Liver (tissue), 9 donors: ENCODE measurements around the gene PRKN. TPM values are rescaled to one million over a fixed set of nuclear protein-coding genes. Genes with fewer than 3 reads are reported as not detected.

Experiments
- DNase-seq: peaks from one replicate; pipeline ENCODE4 v3.0.0-alpha.2; 2017; ENCODE audit warnings: low spot score
- H3K27ac ChIP-seq, 2 donors: one replicate each; pipeline ENCODE4 v1.7.0; 2013; ENCODE audit warnings: inconsistent platforms in 2 of 2, low read length in 2 of 2, control low read depth in 1 of 2, low read depth in 1 of 2, mild to moderate bottlenecking in 1 of 2
- H3K27me3 ChIP-seq, 4 donors: one replicate each; pipeline versions ENCODE4 v1.6.1 to v1.7.0; 2013; ENCODE audit warnings: low read length in 3 of 4, inconsistent platforms in 1 of 4, mild to moderate bottlenecking in 1 of 4, moderate library complexity in 1 of 4; ENCODE audit not compliant: control insufficient read depth in 4 of 4, insufficient read depth in 4 of 4
- H3K36me3 ChIP-seq, 4 donors: one replicate each; pipeline versions ENCODE4 v1.6.1 to v1.7.0; 2013; ENCODE audit warnings: low read length in 3 of 4, mild to moderate bottlenecking in 3 of 4, low read depth in 1 of 4, moderate library complexity in 1 of 4; ENCODE audit not compliant: control insufficient read depth in 4 of 4, insufficient read depth in 3 of 4
- H3K4me1 ChIP-seq, 4 donors: one replicate each; pipeline versions ENCODE4 v1.6.1 to v1.7.0; 2013; ENCODE audit warnings: low read length in 3 of 4, mild to moderate bottlenecking in 3 of 4, moderate library complexity in 1 of 4; ENCODE audit not compliant: control insufficient read depth in 4 of 4, insufficient read depth in 4 of 4
- H3K4me3 ChIP-seq, 3 donors: one replicate each; pipeline versions ENCODE4 v1.6.1 to v1.7.0; 2013; ENCODE audit warnings: low read length in 3 of 3, control low read depth in 1 of 3, low read depth in 1 of 3, mild to moderate bottlenecking in 1 of 3
- H3K9ac ChIP-seq, 2 donors: one replicate each; pipeline ENCODE4 v1.7.0; 2013; ENCODE audit warnings: low read length in 2 of 2, mild to moderate bottlenecking in 2 of 2, moderate library complexity in 2 of 2, control low read depth in 1 of 2, low read depth in 1 of 2
- H3K9me3 ChIP-seq, 4 donors: one replicate each; pipeline versions ENCODE4 v1.6.1 to v1.7.0; 2013; ENCODE audit warnings: low read length in 3 of 4; ENCODE audit not compliant: control insufficient read depth in 4 of 4
- CTCF ChIP-seq: fragments of 150-350 bp; IDR thresholded peaks from 2 replicates; pipeline ENCODE4 v1.5.1; 2017; ENCODE audit warnings: improper control_type of control experiment, low read depth, low read length; ENCODE audit not compliant: missing input control
- EGR1 ChIP-seq, 2 donors: IDR thresholded peaks; 2 replicates each; pipeline ENCODE4 v1.6.1; 2016 to 2018; ENCODE audit warnings: antibody characterized with exemption in 2 of 2, low read depth in 2 of 2
- FOXA2 ChIP-seq: IDR thresholded peaks from 2 replicates; pipeline ENCODE4 v1.6.1; 2016; ENCODE audit warnings: antibody characterized with exemption
- GABPA ChIP-seq, 2 donors: IDR thresholded peaks in 1 of 2; conservative IDR thresholded peaks in 1 of 2; 2 replicates each; pipeline ENCODE4 v1.6.1; 2016; ENCODE audit warnings: antibody characterized with exemption in 2 of 2, mild to moderate bottlenecking in 1 of 2, moderate library complexity in 1 of 2
- HNF4A ChIP-seq, 2 donors: conservative IDR thresholded peaks; 2 replicates each; pipeline ENCODE4 v1.6.1; 2016; ENCODE audit warnings: antibody characterized with exemption in 2 of 2, mild to moderate bottlenecking in 2 of 2
- HNF4G ChIP-seq: IDR thresholded peaks from 2 replicates; pipeline ENCODE4 v1.6.1; 2016; ENCODE audit warnings: antibody characterized with exemption
- JUND ChIP-seq, 2 donors: IDR thresholded peaks; 2 replicates each; pipeline ENCODE4 v1.6.1; 2016; ENCODE audit warnings: antibody characterized with exemption in 2 of 2
- MAX ChIP-seq: IDR thresholded peaks from 2 replicates; pipeline ENCODE4 v1.6.1; 2016; ENCODE audit warnings: antibody characterized with exemption
- NR2F2 ChIP-seq: IDR thresholded peaks from 2 replicates; pipeline ENCODE4 v1.6.1; 2016; ENCODE audit warnings: antibody characterized with exemption
- RAD21 ChIP-seq, 2 donors: IDR thresholded peaks; 2 replicates each; pipeline ENCODE4 v1.6.1; 2016; ENCODE audit warnings: antibody characterized with exemption in 2 of 2, mild to moderate bottlenecking in 2 of 2
- RXRA ChIP-seq, 2 donors: IDR thresholded peaks; 2 replicates each; pipeline ENCODE4 v1.6.1; 2017 to 2018; ENCODE audit warnings: antibody characterized with exemption in 2 of 2, mild to moderate bottlenecking in 1 of 2
- SP1 ChIP-seq: IDR thresholded peaks from 2 replicates; pipeline ENCODE4 v1.6.1; 2018; ENCODE audit warnings: antibody characterized with exemption, mild to moderate bottlenecking
- TAF1 ChIP-seq: conservative IDR thresholded peaks from 2 replicates; pipeline ENCODE4 v1.6.1; 2016; ENCODE audit warnings: antibody characterized with exemption, mild to moderate bottlenecking
- YY1 ChIP-seq: IDR thresholded peaks from 2 replicates; pipeline ENCODE4 v1.6.1; 2016; ENCODE audit warnings: antibody characterized with exemption, mild to moderate bottlenecking
- WGBS: extraction: QIAGEN DNeasy Blood & Tissue Kit; methylation state at CpG from one replicate; pipeline ENCODE4 v1.1.7; 2013; 5-methylcytosine and 5-hydroxymethylcytosine counted together
- polyA plus RNA-seq, 2 donors: library from polyadenylated mRNA; stranded (reverse) in 1 of 2; unstranded in 1 of 2; fragments of 200-250 nt in 1 of 2; fragments of >200 nt in 1 of 2; fragmentation: Nextera tagmentation in 1 of 2; extraction: Ambion mirVana in 1 of 2; gene quantifications; one replicate each; pipeline versions ENCODE4 v1.2.1 to v1.2.3, GENCODE V29; 2013 to 2015
- total RNA-seq, 2 donors: library from RNA; depleted of rRNA; stranded (reverse); fragments of >200 nt; gene quantifications; one replicate each; pipeline ENCODE4 v1.2.3, GENCODE V29; 2014
- TF ChIP-seq, protein P1 (sequence below): IDR thresholded peaks from 2 replicates; pipeline ENCODE4 v1.6.1; 2016; ENCODE audit warnings: antibody characterized with exemption
- TF ChIP-seq, protein P2 (sequence below): IDR thresholded peaks from 2 replicates; pipeline ENCODE4 v1.6.1; 2016; ENCODE audit warnings: antibody characterized with exemption
- TF ChIP-seq, protein P3 (sequence below): IDR thresholded peaks from 2 replicates; pipeline ENCODE4 v1.6.1; 2016; ENCODE audit warnings: antibody characterized with exemption, mild to moderate bottlenecking
- donor health status: healthy.
- donor health status: healthy.
- donor health status: healthy.
- donor health status: healthy.
- donor health status: healthy.

PRKN gene
- total and polyA plus RNA-seq, 4 donors: 0.47 to 4.1 (median 3.2) TPM

- WGBS: 98% methylated on average over 9 of the region's 9 CpGs
- DNase-seq: no peak
- Histone ChIP-seq H3K27ac (no peak overlapping the region), H3K4me1 (peaks cover 0 to 1% (median 0%) of the 10 kb centered on the region in 4 donors), H3K9ac (no peak overlapping the region), H3K36me3 (no peaks in the 10 kb centered on the region), H3K4me3 (no peak overlapping the region), H3K27me3 (no peaks in the 10 kb centered on the region), H3K9me3 (no peaks in the 10 kb centered on the region)
- TF ChIP-seq, protein P1, sequence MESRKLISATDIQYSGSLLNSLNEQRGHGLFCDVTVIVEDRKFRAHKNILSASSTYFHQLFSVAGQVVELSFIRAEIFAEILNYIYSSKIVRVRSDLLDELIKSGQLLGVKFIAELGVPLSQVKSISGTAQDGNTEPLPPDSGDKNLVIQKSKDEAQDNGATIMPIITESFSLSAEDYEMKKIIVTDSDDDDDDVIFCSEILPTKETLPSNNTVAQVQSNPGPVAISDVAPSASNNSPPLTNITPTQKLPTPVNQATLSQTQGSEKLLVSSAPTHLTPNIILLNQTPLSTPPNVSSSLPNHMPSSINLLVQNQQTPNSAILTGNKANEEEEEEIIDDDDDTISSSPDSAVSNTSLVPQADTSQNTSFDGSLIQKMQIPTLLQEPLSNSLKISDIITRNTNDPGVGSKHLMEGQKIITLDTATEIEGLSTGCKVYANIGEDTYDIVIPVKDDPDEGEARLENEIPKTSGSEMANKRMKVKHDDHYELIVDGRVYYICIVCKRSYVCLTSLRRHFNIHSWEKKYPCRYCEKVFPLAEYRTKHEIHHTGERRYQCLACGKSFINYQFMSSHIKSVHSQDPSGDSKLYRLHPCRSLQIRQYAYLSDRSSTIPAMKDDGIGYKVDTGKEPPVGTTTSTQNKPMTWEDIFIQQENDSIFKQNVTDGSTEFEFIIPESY: no peak
- TF ChIP-seq HNF4A (conservative IDR thresholded peaks at IDR 0.05): no peak
- no peak for TF ChIP-seq EGR1 (IDR thresholded peaks at IDR 0.05; ENCODE audit: low read depth in 2 of 2)
- no peak for TF ChIP-seq JUND (IDR thresholded peaks at IDR 0.05)
- no peak for TF ChIP-seq TAF1
- no peak for TF ChIP-seq RXRA (IDR thresholded peaks at IDR 0.05)
- no peak for TF ChIP-seq SP1
- no peak for TF ChIP-seq RAD21 (IDR thresholded peaks at IDR 0.05)
- TF ChIP-seq MAX: no peak
- no peak for TF ChIP-seq HNF4G
- TF ChIP-seq CTCF: no peak
- TF ChIP-seq NR2F2: no peak
- TF ChIP-seq GABPA (IDR thresholded peaks at IDR 0.05 in 1 of 2, conservative IDR thresholded peaks at IDR 0.05 in 1 of 2): no peak
- no peak for TF ChIP-seq FOXA2
- no peak for TF ChIP-seq YY1
Measured at GRCh38 chr6:162239330-162239729, 488.2 kb downstream of the PRKN start.

- WGBS: 94% methylated on average over 8 of the region's 8 CpGs
- TF ChIP-seq, protein P2, sequence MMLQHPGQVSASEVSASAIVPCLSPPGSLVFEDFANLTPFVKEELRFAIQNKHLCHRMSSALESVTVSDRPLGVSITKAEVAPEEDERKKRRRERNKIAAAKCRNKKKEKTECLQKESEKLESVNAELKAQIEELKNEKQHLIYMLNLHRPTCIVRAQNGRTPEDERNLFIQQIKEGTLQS: no peak
- TF ChIP-seq CTCF: no peak
- no peak for TF ChIP-seq SP1
- no peak for TF ChIP-seq RAD21 (IDR thresholded peaks at IDR 0.05)
- TF ChIP-seq YY1: no peak
- TF ChIP-seq, protein P3, sequence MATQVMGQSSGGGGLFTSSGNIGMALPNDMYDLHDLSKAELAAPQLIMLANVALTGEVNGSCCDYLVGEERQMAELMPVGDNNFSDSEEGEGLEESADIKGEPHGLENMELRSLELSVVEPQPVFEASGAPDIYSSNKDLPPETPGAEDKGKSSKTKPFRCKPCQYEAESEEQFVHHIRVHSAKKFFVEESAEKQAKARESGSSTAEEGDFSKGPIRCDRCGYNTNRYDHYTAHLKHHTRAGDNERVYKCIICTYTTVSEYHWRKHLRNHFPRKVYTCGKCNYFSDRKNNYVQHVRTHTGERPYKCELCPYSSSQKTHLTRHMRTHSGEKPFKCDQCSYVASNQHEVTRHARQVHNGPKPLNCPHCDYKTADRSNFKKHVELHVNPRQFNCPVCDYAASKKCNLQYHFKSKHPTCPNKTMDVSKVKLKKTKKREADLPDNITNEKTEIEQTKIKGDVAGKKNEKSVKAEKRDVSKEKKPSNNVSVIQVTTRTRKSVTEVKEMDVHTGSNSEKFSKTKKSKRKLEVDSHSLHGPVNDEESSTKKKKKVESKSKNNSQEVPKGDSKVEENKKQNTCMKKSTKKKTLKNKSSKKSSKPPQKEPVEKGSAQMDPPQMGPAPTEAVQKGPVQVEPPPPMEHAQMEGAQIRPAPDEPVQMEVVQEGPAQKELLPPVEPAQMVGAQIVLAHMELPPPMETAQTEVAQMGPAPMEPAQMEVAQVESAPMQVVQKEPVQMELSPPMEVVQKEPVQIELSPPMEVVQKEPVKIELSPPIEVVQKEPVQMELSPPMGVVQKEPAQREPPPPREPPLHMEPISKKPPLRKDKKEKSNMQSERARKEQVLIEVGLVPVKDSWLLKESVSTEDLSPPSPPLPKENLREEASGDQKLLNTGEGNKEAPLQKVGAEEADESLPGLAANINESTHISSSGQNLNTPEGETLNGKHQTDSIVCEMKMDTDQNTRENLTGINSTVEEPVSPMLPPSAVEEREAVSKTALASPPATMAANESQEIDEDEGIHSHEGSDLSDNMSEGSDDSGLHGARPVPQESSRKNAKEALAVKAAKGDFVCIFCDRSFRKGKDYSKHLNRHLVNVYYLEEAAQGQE: no peak
- no peak for TF ChIP-seq GABPA (IDR thresholded peaks at IDR 0.05 in 1 of 2, conservative IDR thresholded peaks at IDR 0.05 in 1 of 2)
- TF ChIP-seq, protein P1: no peak
- no peak for TF ChIP-seq HNF4A (conservative IDR thresholded peaks at IDR 0.05)
- no peak for TF ChIP-seq NR2F2
- TF ChIP-seq MAX: no peak
- TF ChIP-seq HNF4G: no peak
- Histone ChIP-seq H3K4me3 (no peak overlapping the region), H3K36me3 (no peaks in the 10 kb centered on the region), H3K4me1 (peaks cover 0 to 1% (median 0%) of the 10 kb centered on the region in 4 donors), H3K9me3 (no peaks in the 10 kb centered on the region), H3K27me3 (no peaks in the 10 kb centered on the region), H3K27ac (no peak overlapping the region), H3K9ac (no peak overlapping the region)
- DNase-seq: no peak
Measured at GRCh38 chr6:162238675-162239074, 488.9 kb downstream of the PRKN start.
